Measurements from ENCODE around the gene SURF2.

Gene SURF2

GRCh38 chr9:133403766-133404453 lies 47.6 kb downstream of the SURF2 start:
- H3K36me3 ChIP-seq (ENCODE audit: control insufficient read depth, insufficient read depth, low read length), result peaks cover 46% of the 10 kb centered on the region
- H3K4me1 ChIP-seq (ENCODE audit: control insufficient read depth, insufficient read depth, low read length), result no peaks in the 10 kb centered on the region
- H3K27me3 ChIP-seq (ENCODE audit: control insufficient read depth, insufficient read depth, low read length), result no peaks in the 10 kb centered on the region
- H3K9ac ChIP-seq (ENCODE audit: low read length), result no peak overlapping the region
- no peaks in the 10 kb centered on the region for H3K9me3 ChIP-seq (ENCODE audit: control insufficient read depth, insufficient read depth, low read depth, low read length)
- no peak overlapping the region for H3K4me3 ChIP-seq (ENCODE audit: low read depth, low read length)
- H3K27ac ChIP-seq (ENCODE audit: low read depth, low read length), result no peak overlapping the region

- Histone ChIP-seq H3K9ac (ENCODE audit: low read length) (no peak overlapping the region), H3K36me3 (ENCODE audit: control insufficient read depth, insufficient read depth, low read length) (peaks cover 51% of the 10 kb centered on the region), H3K9me3 (ENCODE audit: control insufficient read depth, insufficient read depth, low read depth, low read length) (no peaks in the 10 kb centered on the region), H3K27ac (ENCODE audit: low read depth, low read length) (no peak overlapping the region), H3K4me1 (ENCODE audit: control insufficient read depth, insufficient read depth, low read length) (no peaks in the 10 kb centered on the region), H3K27me3 (ENCODE audit: control insufficient read depth, insufficient read depth, low read length) (no peaks in the 10 kb centered on the region), H3K4me3 (ENCODE audit: low read depth, low read length) (no peak overlapping the region)
These were observed 48.2 kb downstream of the SURF2 start for GRCh38 chr9:133404454-133405002.

GRCh38 chr9:133405508-133406438 lies 49.4 kb downstream of the SURF2 start:
- H3K4me1 ChIP-seq (ENCODE audit: control insufficient read depth, insufficient read depth, low read length), result no peaks in the 10 kb centered on the region
- no peak overlapping the region for H3K27ac ChIP-seq (ENCODE audit: low read depth, low read length)
- H3K27me3 ChIP-seq (ENCODE audit: control insufficient read depth, insufficient read depth, low read length), result no peaks in the 10 kb centered on the region
- no peak overlapping the region for H3K4me3 ChIP-seq (ENCODE audit: low read depth, low read length)
- no peak overlapping the region for H3K9ac ChIP-seq (ENCODE audit: low read length)
- H3K36me3 ChIP-seq (ENCODE audit: control insufficient read depth, insufficient read depth, low read length), result peaks cover 63% of the 10 kb centered on the region
- no peaks in the 10 kb centered on the region for H3K9me3 ChIP-seq (ENCODE audit: control insufficient read depth, insufficient read depth, low read depth, low read length)

GRCh38 chr9:133406480-133407307 lies 50.3 kb downstream of the SURF2 start:
- peaks cover 70% of the 10 kb centered on the region for H3K36me3 ChIP-seq (ENCODE audit: control insufficient read depth, insufficient read depth, low read length)
- H3K4me1 ChIP-seq (ENCODE audit: control insufficient read depth, insufficient read depth, low read length), result no peaks in the 10 kb centered on the region
- H3K4me3 ChIP-seq (ENCODE audit: low read depth, low read length), result no peak overlapping the region
- H3K27me3 ChIP-seq (ENCODE audit: control insufficient read depth, insufficient read depth, low read length), result no peaks in the 10 kb centered on the region
- no peak overlapping the region for H3K27ac ChIP-seq (ENCODE audit: low read depth, low read length)
- no peaks in the 10 kb centered on the region for H3K9me3 ChIP-seq (ENCODE audit: control insufficient read depth, insufficient read depth, low read depth, low read length)
- H3K9ac ChIP-seq (ENCODE audit: low read length), result no peak overlapping the region

- no peak overlapping the region for H3K27ac ChIP-seq (ENCODE audit: low read depth, low read length)
- no peaks in the 10 kb centered on the region for H3K9me3 ChIP-seq (ENCODE audit: control insufficient read depth, insufficient read depth, low read depth, low read length)
- H3K4me3 ChIP-seq (ENCODE audit: low read depth, low read length), result no peak overlapping the region
- no peaks in the 10 kb centered on the region for H3K4me1 ChIP-seq (ENCODE audit: control insufficient read depth, insufficient read depth, low read length)
- H3K9ac ChIP-seq (ENCODE audit: low read length), result no peak overlapping the region
- no peaks in the 10 kb centered on the region for H3K27me3 ChIP-seq (ENCODE audit: control insufficient read depth, insufficient read depth, low read length)
- H3K36me3 ChIP-seq (ENCODE audit: control insufficient read depth, insufficient read depth, low read length), result peaks cover 83% of the 10 kb centered on the region
These were observed 51.7 kb downstream of the SURF2 start for GRCh38 chr9:133408042-133408441.

Measured in HUES6 (cell line).